HFFc6 (cell line): ENCODE measurements around the gene SLC23A1. TPM values are rescaled to one million over a fixed set of nuclear protein-coding genes. Genes with fewer than 3 reads are reported as not detected.

Experiments used
- DNase-seq: peaks from one replicate; pipeline ENCODE4 v3.0.0-alpha.2; 2018
- H3K27ac Mint-ChIP-seq: 2 replicates; pipeline ENCODE4 v1.8.0; 2020; ENCODE audit warnings: mild to moderate bottlenecking, mixed read lengths
- H3K27me3 Mint-ChIP-seq: 2 replicates; pipeline ENCODE4 v1.8.0; 2021; ENCODE audit warnings: mild to moderate bottlenecking, moderate library complexity, mixed read lengths; ENCODE audit not compliant: insufficient read depth
- H3K36me3 Mint-ChIP-seq: 2 replicates; pipeline ENCODE4 v1.8.0; 2021; ENCODE audit warnings: low read depth, mixed read lengths
- H3K4me1 Mint-ChIP-seq: 2 replicates; pipeline ENCODE4 v1.8.0; 2020; ENCODE audit warnings: low read depth, mixed read lengths
- H3K4me3 Mint-ChIP-seq: 2 replicates; pipeline ENCODE4 v1.8.0; 2020; ENCODE audit warnings: mild to moderate bottlenecking, moderate library complexity, mixed read lengths
- H3K9me3 Mint-ChIP-seq: 2 replicates; pipeline ENCODE4 v1.8.0; 2020; ENCODE audit warnings: mild to moderate bottlenecking, mixed read lengths
- CTCF ChIP-seq: fragments of 200-600 bp; sonication (generic); IDR thresholded peaks from 2 replicates; pipeline ENCODE4 v1.5.0; 2021; ENCODE audit warnings: antibody characterized with exemption, mild to moderate bottlenecking
- total RNA-seq, 6 experiments: library from RNA; stranded (reverse); fragmentation: NEBNext Ultra II Directional; extraction: Animal tissue kit (Norgen Biotek cat#: 25700); gene quantifications; 2 replicates in 1 of 6; 3 replicates in 5 of 6; pipeline ENCODE4 v1.2.3, GENCODE V29; 2021

SLC23A1 gene
- total RNA-seq, 6 experiments from 2014 or later = not detected

- H3K27me3 Mint-ChIP-seq = no peaks in the 10 kb centered on the region; the same call in none of the 2 replicates
- H3K4me3 Mint-ChIP-seq = no peak overlapping the region
- TF ChIP-seq CTCF = no peak
- H3K36me3 Mint-ChIP-seq = peaks cover 23% of the 10 kb centered on the region
- H3K4me1 Mint-ChIP-seq = peaks cover 8% of the 10 kb centered on the region
- no peaks in the 10 kb centered on the region for H3K9me3 Mint-ChIP-seq
- no peak for DNase-seq
- no peak overlapping the region for H3K27ac Mint-ChIP-seq
These were observed 4.8 kb downstream of the SLC23A1 start for GRCh38 chr5:139378101-139378825.

- DNase-seq = no peak
- Mint-ChIP-seq H3K4me1 (peaks cover 9% of the 10 kb centered on the region), H3K9me3 (no peaks in the 10 kb centered on the region), H3K4me3 (no peak overlapping the region), H3K27me3 (no peaks in the 10 kb centered on the region; the same call in none of the 2 replicates), H3K27ac (no peak overlapping the region), H3K36me3 (peaks cover 25% of the 10 kb centered on the region)
- TF ChIP-seq CTCF = no peak
These were observed 5.9 kb downstream of the SLC23A1 start for GRCh38 chr5:139377226-139377625.

- DNase-seq = no peak
- Mint-ChIP-seq H3K9me3 (no peaks in the 10 kb centered on the region), H3K36me3 (peaks cover 31% of the 10 kb centered on the region), H3K4me3 (no peak overlapping the region), H3K27ac (no peak overlapping the region), H3K27me3 (no peaks in the 10 kb centered on the region; the same call in none of the 2 replicates), H3K4me1 (peaks cover 9% of the 10 kb centered on the region)
- TF ChIP-seq CTCF = no peak
These were observed 6.7 kb downstream of the SLC23A1 start for GRCh38 chr5:139376364-139376763.

GRCh38 chr5:139374909-139375308, 8.2 kb downstream of the SLC23A1 start:
- DNase-seq = no peak
- H3K36me3 Mint-ChIP-seq = peaks cover 31% of the 10 kb centered on the region
- no peaks in the 10 kb centered on the region for H3K9me3 Mint-ChIP-seq
- peaks cover 9% of the 10 kb centered on the region for H3K4me1 Mint-ChIP-seq
- H3K27ac Mint-ChIP-seq = no peak overlapping the region
- H3K27me3 Mint-ChIP-seq = no peaks in the 10 kb centered on the region; the same call in none of the 2 replicates
- no peak for TF ChIP-seq CTCF
- H3K4me3 Mint-ChIP-seq = no peak overlapping the region

- no peak overlapping the region for H3K4me3 Mint-ChIP-seq
- DNase-seq = no peak
These were observed 11.3 kb downstream of the SLC23A1 start for GRCh38 chr5:139371482-139372435.

More at GRCh38 chr5:139371482-139372435, 11.3 kb downstream of the SLC23A1 start:
- no peaks in the 10 kb centered on the region for H3K9me3 Mint-ChIP-seq
- H3K36me3 Mint-ChIP-seq = peaks cover 25% of the 10 kb centered on the region
- no peak for TF ChIP-seq CTCF
- H3K4me1 Mint-ChIP-seq = peaks cover 20% of the 10 kb centered on the region
- no peak overlapping the region for H3K27ac Mint-ChIP-seq
- no peaks in the 10 kb centered on the region; the same call in 1 of the 2 replicates for H3K27me3 Mint-ChIP-seq
